HG03432 (cell line): Measurements from ENCODE around the gene BYSL.

ENCODE experiments used
- ATAC-seq: cut with Tn5 transposase; IDR thresholded peaks from one replicate; pipeline ENCODE4 v1.9.1; 2021; ENCODE audit warnings: mild to moderate bottlenecking, moderate library complexity; ENCODE audit not compliant: unreplicated experiment

Gene BYSL

GRCh38 chr6:41914343-41914742, 7.0 kb upstream of the BYSL start:
- ATAC-seq, result no peak

GRCh38 chr6:41914869-41915530, 6.3 kb upstream of the BYSL start:
- ATAC-seq, result no peak

- ATAC-seq, result no peak
These were observed 3.8 kb upstream of the BYSL start for GRCh38 chr6:41917528-41917927.

- no peak for ATAC-seq
These were observed 356 bp downstream of the BYSL start for GRCh38 chr6:41921712-41921998.

GRCh38 chr6:41922154-41922553, 855 bp downstream of the BYSL start:
- no peak for ATAC-seq

- no peak for ATAC-seq
These were observed 6.0 kb downstream of the BYSL start for GRCh38 chr6:41927253-41927652.

GRCh38 chr6:41929924-41930323, 8.6 kb downstream of the BYSL start:
- ATAC-seq, result no peak

- ATAC-seq, result no peak
These were observed 10.5 kb downstream of the BYSL start for GRCh38 chr6:41931792-41932191.

GRCh38 chr6:41932378-41932777, 11.1 kb downstream of the BYSL start:
- ATAC-seq, result no peak

GRCh38 chr6:41934278-41935192, 13.2 kb downstream of the BYSL start:
- ATAC-seq, result no peak

GRCh38 chr6:41935193-41935574, 13.9 kb downstream of the BYSL start:
- ATAC-seq, result no peak

- ATAC-seq, result no peak
These were observed 14.4 kb downstream of the BYSL start for GRCh38 chr6:41935685-41936072.

- peak; percentile 62 for ATAC-seq
These were observed 15.0 kb downstream of the BYSL start for GRCh38 chr6:41936073-41936837.

GRCh38 chr6:41937472-41937860, 16.2 kb downstream of the BYSL start:
- no peak for ATAC-seq

- no peak for ATAC-seq
These were observed 16.7 kb downstream of the BYSL start for GRCh38 chr6:41937861-41938574.

GRCh38 chr6:41938590-41939175, 17.4 kb downstream of the BYSL start:
- ATAC-seq, result no peak

- no peak for ATAC-seq
These were observed 18.0 kb downstream of the BYSL start for GRCh38 chr6:41939176-41939847.

GRCh38 chr6:41939848-41940758, 18.8 kb downstream of the BYSL start:
- no peak for ATAC-seq

- ATAC-seq, result no peak
These were observed 19.5 kb downstream of the BYSL start for GRCh38 chr6:41940759-41941279.
